Breast epithelium (tissue), 3 donors: ENCODE data around the gene ZPR1.

Experiments
- CTCF ChIP-seq, 3 donors: fragments of 450-650 bp; IDR thresholded peaks; one replicate each; pipeline ENCODE4 v1.5.1; 2016 to 2017; ENCODE audit warnings: antibody characterized with exemption in 3 of 3, mild to moderate bottlenecking in 3 of 3, moderate library complexity in 3 of 3
- POLR2A ChIP-seq: fragments of 450-650 bp; IDR thresholded peaks from one replicate; pipeline ENCODE4 v1.6.1; 2016; ENCODE audit warnings: antibody characterized with exemption, mild to moderate bottlenecking, moderate library complexity

DNA sequence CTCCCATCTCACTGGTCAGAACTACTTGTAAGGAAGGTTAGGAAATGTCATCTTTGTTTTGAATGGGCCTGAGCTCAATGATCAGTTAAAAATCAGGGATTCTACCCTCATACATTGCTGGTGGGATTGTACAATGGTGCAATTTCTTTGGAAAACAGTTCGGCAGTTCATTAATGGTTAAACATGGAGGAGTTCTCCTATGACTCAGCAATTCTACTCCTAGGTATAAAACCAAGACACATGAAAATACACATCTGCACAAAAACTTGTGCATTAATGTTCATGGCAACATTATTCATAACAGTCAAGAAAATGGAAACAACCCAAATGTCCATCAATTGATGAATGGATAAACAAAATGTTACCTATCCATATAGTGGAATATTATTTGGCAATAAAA is 8.7 kb upstream of the ZPR1 start:
- TF ChIP-seq CTCF (IDR thresholded peaks at IDR 0.05) (no peak), POLR2A (no peak)
